Dedifferentiated amniotic fluid mesenchymal stem cell (primary cell): Measurements from ENCODE around the gene TRIP12.
"Not testable (repeated sequence)": the region's sequence is repeated elsewhere in the genome, so short reads cannot be mapped to it uniquely, and the experiment has no call there.

Experiments used
- DNase-seq: peaks from one replicate; pipeline ENCODE4 v3.0.0-alpha.2; 2016; ENCODE audit errors: extremely low spot score

TRIP12 gene

DNA sequence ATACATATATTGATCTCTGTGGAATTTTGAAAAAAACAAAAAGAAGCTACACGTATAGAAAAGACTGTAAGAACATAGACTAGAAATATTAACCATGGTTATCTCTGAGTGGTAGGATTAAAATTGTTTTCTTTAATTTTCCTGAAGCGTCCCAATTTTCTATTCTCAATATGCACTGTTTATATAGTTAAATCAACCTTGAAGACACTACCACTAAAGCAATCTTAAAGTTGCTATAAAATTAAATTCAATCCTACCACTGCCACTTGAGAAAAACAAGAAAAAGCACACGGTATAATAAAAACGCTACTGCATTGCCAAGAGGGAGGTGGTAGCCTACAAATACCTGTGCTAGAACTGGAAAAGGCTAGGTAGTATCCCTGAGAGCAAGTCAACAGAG lies 47.2 kb downstream of the TRIP12 start:
- no peak for DNase-seq

DNA sequence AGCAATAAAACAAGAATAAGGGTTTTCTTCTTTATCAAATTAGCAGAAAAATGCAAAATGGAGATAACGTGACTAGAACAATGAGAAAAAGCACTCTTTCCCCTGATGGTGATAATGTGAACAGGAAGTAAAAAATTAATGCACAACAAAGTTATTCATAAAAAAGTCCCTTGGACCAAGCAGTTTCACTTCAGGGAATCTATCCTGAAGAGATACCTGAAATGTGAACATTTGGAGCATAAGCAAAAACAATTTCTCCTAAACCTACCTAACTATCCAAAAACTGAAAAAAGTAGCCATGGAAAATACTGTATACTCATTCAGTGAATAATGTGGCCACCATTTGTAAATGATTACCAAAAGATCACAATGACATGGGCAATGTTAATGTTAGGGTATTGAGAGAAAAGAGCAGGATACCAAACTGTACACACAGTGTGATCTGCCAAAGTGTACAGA lies 48.7 kb downstream of the TRIP12 start:
- no peak for DNase-seq

DNA sequence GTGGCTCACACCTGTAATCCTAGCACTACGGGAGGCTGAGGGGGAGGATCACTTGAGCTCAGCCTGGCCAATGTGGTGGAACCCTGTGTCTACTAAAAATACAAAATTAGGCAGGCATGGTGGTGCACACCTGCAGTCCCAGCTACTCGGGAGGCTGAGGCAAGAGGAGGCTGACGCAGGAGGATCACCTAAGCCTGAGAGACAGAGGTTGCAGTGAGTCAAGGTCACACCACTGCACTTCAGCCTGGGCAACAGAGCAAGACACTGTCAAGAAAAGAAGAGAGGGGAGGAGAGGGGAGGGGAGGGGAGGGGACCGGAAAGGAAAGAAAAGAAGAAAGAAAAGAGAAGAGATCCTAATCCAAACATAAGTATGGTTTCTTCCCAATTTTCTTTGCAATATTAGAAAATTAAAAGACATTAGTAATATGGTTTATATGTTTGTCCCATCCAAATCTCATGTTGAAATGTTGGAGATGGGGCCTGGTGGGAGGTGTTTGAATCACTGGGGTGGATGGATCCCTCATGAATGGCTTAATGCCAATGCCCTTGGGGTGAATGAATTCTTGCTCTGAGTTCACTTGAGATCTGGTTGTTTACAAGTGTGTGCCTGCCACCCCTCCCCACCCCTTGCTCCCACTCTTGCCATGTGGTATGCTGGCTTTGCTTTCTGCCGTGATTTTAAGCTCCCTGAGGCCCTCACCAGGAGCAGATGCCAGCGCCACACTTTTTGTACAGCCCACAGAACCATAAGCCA lies 50.7 kb downstream of the TRIP12 start:
- no peak for DNase-seq

DNA sequence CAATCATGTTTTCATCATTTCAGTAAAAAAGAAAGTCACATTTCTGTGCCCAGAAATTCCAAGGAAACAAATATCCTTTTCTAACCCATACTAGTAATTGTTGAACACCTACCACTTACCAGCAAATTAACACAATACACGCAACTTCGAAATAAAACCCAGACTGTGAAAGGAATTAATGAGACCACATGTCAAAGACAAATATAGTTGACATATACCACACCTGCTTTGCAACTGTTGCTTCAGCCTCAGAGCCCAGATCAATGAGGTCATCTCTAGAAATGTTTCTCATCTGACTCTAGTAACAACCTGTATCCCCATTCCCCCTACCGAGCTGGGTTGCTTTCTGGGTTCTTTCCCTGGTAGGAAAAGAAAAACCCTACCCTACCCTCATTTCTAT lies 52.6 kb downstream of the TRIP12 start:
- no peak for DNase-seq

DNA sequence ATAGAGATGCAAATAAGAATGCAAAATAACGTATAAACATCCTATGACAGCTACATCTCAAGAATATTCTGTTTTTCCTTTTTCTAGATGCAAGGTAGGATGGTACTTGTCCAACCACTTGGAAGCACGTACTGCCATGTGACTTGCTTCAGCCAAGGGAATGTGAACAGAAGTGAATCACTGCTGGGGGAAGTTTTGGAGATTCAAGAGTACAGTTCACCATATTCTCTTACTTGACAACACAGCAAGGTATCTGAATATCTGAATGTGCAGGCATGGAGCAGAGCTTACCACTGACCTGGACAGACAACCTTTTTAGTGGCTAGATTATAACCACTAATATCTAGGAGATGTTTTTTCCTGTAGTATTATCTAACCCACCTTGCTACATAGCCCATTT lies 53.0 kb downstream of the TRIP12 start:
- no peak for DNase-seq

DNA sequence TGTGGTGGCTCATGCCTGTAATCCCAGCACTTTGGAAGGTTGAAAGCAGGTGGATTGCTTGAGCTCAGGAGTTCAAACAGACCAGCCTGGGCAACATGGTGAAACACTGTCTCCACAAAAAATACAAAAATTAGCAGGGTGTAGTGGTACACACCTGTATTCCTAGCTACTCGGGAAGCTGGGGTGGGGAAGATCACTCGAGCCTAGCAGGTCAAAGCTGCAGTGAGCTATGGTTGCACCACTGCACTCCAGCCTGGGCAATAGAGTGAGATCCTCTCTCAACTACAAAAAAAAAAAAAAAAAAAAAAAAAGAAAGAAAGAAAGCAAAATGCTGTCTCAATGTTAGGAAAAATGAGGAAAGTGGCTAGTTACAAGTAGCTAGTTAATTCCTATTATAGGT lies 56.8 kb downstream of the TRIP12 start:
- DNase-seq, result no peak

DNA sequence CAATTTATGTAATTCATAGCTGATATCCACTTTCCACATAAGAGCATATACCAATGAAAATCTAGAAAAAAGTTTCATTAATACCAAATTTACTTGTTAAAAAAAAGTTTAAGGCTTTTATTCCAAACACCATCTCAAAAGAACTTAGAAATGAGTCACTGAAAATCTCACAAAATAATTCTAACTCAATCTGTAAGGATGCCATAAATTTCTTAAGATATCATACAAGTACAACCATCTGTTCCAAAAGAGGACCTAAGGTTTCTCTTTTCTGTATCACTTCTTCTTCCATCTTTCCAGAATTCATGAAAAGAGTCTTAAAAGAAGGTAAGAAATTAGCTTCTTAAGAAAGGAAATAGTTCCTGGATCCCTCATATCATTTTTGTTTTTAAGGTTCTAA lies 60.4 kb downstream of the TRIP12 start:
- no peak for DNase-seq

DNA sequence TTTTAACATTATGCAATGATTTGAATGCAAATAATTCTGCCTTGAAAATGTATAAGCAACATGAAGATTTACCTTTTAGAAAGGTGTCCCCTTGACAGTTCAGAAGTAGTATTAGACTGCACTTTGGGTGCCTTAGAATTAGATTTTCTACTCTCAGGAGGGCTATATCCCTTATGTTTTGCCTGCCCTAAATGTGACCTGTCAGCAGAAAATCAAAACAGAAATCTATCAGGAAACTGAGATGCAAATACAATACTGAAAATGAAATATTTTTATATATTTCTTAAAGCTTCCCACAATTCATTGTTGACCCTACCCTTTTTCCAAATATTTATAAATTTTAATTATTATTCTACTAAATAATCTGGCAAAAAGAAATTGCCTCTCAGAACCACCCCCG lies 61.5 kb downstream of the TRIP12 start:
- no peak for DNase-seq

DNA sequence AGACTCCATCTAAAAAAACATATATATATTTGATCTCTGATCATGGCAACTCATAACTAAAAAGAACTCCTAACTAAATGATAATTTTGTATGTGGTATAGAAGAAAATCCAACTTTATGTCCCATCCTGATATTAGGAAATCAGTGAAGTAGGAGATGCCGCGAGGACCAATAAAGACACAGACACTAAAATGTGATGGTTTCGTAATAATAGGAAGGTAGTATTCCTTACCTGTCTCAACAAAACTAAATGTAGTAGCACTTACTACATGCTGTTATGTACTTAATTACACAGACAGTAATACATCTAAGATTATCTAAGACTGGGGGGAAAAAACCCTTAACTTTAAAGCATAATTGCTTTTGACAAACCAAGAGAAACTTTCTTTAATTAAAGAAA lies 63.5 kb downstream of the TRIP12 start:
- no peak for DNase-seq

DNA sequence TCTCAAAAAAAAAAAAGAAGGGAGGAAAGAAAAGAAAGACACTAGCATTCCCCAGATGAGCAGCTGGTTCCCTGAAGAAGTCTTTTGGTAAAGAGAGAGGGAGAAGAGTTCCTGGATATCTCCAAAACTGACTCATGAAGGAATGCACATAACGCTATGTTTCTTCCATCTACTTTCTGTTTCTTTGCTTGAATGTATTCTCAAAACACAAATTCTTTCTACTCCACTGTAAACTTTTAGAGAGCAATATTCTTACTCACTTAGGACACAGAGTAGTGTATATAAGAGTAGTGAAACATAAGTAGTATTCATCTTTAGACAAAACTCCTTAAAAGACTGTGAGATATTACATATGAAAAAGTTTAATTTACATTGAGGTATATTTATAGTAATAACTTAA lies 64.2 kb downstream of the TRIP12 start:
- DNase-seq, result no peak

DNA sequence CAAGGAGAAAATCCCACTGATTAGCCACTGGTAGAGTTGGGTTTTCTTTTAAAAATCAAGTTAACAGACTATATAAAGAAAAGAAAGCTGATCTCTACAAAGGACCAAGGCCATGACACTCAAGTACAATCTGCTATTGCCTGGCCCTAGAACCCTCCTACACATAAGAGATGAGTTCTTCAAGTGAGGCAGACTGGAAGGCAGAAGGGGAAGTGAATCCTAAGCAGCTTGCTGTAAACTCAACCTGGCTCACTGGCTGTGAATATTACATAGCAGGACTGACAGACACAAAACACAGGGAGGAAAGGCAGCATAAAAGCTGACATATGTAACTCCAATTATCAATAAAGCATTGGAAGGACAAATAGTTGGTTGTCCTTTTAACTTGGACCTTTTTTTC lies 65.4 kb downstream of the TRIP12 start:
- no peak for DNase-seq

DNA sequence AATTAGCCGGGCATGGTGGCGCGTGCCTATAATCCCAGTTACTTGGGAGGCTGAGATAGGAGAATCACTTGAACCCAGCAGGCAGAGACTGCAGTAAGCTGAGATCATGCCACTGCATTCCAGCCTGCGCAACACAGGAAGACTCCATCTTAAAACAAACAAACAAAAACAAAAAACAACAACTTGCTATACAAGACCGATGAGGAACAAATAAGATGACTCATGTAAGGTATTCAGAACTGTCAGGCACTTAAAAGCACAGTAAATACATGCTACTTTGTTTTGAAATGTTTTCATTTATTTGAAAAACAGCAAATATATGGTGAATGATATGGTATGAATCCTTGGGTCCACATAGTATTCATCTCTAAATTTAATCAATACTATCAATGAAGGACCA lies 66.7 kb downstream of the TRIP12 start:
- no peak for DNase-seq

DNA sequence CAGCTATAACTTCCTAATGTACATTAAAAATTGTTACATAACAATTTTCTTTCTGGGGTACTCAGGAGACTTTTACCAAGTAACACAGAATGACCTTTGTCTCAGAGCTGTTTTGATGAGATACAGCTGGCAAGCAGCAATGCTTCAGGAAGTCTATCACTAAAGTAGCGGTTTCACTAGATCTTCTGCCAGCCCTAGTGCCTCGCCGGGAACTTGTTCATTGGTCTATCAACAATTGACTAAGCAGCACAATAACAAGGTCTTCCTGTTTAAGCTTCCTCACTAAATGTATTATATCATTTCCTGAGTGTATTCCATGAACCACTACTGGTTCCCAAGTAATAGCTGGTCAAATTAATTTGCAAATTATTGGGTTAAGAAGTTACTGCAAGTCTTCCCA lies 69.2 kb downstream of the TRIP12 start:
- DNase-seq, result no peak

DNA sequence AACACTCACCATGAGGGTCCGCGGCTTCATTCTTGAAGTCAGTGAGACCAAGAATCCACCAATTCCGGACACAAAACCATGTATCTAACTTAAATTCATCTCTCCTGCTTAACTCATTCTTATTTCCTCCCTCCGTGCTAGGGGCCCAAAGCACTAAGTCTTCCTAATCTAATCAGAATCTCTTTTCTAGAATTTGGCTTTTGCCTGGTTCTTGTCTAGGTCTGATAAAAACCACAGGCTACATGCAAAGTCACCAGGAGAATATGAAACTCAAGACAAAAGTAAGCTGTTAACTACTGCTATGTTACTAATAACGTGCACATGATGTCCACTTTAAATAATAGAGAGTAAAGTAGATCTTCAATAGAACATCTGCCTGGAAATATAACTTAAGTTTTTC lies 69.9 kb downstream of the TRIP12 start:
- no peak for DNase-seq

DNA sequence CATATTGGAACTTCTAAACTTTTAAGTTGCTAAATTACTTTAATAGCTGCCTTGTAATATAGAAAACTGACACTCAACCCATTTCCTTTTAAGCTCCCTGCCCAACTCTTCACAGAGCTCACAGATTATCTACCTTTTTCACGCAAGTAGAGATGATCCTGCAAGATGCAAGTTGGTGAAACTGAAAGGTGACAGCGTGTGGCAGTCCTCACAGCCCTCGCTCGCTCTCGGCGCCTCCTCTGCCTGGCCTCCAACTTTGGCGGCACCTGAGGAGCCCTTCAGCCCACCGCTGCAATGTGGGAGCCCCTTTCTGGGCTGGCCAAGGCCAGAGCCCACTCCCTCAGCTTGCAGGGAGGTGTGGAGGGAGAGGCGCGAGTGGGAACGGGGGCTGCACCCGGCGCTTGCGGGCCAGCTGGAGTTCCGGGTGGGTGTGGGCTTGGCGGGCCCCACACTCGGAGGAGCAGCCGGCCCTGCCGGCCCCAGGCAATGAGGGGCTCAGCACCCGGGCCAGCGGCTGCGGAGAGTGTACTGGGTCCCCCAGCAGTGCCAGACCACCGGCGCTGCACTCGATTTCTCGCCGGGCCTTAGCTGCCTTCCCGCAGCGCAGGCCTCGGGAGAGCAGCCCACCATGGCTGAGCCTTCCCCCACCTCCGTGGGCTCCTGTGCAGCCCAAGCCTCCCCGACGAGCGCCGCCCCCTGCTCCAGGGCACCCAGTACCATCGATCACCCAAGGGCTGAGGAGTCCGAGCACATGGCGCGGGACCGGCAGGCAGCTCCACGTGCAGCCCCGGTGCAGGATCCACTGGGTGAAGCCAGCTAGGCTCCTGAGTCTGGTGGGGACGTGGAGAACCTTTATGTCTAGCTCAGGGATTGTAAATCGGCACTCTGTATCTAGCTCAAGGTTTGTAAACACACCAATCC lies 71.2 kb downstream of the TRIP12 start:
- not testable (repeated sequence) for DNase-seq

DNA sequence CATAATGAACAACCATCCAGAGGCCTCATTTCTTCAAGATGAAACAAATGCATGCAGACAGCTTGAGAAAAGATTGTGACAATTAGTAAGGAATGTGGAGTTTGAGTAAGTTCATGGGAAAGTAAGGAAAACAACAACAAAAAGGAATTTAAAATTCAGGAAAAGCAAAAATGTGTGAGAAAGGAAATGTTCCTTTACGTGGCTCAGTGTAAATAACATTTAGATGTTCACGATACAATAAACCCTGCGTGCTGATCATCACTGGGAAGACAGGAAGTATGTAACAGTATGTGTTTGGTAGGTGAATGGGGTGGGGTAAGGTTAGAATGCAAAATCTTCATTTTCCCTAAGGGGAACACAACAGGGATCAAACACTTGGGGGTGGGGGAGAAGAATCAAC lies 72.7 kb downstream of the TRIP12 start:
- no peak for DNase-seq

DNA sequence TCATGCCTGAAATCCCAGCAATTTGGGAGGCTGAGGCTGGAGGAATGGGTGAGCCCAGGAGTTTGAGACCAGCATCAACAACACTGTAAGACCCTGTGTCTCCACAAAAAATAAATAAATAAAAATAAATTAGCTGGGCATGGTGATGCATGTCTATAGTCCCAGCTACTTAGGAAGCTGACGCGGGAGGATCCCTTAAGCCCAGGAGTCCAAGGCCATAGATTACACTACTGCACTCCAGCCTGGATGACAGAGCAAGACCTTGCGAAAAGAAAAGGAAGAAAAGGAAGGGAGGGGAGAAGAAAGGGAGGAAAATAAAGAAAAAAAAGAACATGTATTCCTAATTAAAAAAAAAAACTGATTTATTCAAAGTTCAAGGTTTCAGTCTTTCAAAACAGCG lies 78.2 kb downstream of the TRIP12 start:
- no peak for DNase-seq

DNA sequence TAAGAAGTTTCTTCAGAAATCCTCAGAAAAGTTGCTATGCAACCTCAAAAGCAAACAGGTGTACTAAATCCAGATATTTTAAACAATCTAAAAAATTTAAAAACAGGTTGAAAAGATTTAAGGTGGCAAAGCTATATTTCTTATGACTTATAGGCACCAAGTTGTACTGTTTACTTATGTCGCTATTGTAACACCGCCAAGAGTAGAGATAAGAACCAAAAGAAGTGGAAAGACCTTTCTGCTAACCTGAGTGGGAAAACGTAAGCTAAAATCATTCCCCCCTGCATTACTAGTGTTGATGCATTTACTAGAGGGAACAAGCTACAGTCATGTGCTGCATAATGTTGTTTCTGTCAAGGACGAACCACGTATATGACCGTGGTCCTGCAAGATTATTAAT lies 83.1 kb downstream of the TRIP12 start:
- DNase-seq, result no peak

DNA sequence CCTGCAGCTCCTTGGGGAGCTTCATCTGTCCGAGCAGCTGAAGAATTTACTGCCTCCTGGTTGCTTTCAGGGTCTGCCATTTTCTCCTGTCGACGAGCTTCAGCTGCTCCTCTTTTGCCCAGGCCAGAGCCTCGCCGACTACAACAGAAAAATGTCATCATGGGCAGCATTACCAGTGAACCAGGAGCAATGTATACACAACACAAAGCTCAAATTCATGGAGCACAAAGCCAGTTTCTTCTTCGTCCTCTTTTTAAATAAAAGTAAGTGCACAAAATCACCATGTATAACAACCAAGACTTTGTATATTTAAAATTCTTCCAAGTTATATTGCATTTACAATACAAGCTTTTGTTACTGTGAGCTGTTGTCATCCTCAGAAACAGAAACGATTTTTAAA lies 85.0 kb downstream of the TRIP12 start:
- no peak for DNase-seq

DNA sequence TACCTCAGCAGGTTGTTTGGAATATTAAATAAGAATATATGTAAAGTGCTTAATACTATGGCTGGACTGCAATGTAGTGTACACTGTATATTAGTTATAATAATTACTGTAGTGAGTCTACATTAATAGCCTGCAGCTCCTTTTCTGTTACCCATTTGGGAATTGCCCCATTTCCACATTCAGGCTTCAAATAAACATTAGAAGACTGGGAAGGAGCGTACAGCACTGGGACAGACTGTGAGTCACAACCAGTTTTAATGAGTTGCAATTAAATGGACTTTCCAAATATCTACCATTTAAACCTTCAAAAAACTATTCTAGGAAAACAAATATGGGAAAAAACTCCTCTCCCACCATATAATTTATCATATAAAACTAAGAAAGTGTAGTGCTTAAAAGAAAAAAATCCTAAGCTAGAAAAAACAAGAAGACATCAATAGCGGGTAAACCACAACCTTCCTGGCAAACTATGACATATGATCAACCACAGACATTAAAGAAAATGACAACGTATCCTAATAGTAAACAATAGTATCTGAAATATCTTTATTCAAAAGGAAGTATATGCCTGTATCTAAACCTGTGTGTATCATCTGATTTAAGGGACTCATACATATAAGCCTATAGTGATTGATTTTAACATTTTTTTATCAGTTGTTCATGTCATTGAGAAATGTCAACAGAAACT lies 86.1 kb downstream of the TRIP12 start:
- DNase-seq, result no peak

DNA sequence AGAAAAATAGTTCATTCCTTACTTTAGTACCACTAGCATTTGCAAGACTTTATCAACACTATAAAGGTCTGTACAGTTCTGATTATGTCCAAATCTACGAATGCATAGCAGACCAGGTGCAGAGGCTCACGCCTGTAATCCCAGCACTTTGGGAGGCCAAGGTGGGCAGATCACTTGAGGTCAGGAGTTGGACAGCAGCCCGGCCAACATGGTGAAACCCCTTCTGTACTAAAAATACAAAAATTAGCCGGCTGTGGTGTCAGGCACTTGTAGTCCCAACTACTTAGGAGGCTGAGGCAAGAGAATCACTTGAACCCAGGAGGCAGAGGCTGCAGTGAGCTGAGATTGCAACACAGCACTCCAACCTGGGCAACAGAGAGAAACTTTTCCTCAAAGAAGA lies 87.4 kb downstream of the TRIP12 start:
- not testable (repeated sequence) for DNase-seq

DNA sequence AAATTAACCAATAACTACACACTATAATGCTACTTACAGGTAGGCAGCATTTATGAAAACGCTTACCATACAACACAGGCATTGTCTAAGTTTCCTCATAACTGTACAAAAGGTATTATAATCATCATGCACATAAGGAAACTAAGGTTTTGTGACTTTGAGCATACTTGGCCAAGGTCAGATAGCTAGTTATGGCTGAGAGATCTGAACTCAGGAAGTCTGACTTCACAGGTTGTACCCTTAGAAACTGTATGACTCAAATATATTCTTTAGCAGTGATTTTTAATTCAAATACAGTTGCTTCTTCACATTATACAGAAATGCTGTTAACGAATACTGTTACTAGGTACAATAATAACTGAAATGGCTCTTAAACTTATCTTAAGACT lies 89.3 kb downstream of the TRIP12 start:
- DNase-seq, result no peak
